HG02840 (cell line): Measurements from ENCODE around the gene GAS2.
A peak's percentile ranks its signal among the peaks of the same experiment; 100 is the strongest.

Experiments used
- ATAC-seq: cut with Tn5 transposase; IDR thresholded peaks from one replicate; pipeline ENCODE4 v1.9.1; 2021; ENCODE audit warnings: mild to moderate bottlenecking, moderate library complexity, moderate number of reproducible peaks; ENCODE audit not compliant: unreplicated experiment, low FRiP score

Gene GAS2

DNA sequence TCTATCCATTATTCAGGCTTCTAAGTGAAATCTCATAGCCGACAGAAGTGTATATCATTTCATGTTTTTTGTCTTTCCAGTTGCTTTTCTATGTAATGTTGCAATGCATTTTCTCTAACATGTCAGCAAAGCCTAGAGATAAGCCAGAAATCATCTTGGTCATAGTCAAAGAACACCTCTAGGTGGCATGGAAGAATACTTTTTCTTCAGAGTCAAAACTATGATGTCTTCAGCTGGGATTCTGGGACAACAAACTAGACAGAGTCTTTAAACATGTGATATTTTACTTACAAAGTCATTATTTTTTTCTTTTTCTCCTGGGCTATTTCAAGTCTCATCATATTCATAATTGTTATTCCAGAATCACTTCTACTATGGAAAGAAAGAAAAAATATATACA is 4.4 kb downstream of the GAS2 start:
- no peak for ATAC-seq

DNA sequence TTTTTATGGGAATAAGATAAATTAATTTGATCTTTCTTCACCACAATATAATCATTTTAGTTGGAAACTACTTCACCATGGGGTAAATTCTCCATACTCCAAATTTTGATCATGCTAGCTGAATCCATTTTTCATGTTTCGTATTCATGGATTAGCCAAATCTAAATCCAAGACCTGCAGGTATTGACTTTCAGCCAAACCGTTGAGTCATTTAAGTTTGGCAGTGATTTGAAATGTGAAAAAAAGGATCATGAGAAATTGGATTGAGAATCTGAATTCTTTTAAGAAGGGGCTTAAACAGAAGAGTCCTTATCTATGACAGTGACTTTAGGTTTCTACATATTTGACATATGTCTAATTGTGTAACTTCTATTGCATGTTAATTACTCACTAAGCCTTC is 5.3 kb downstream of the GAS2 start:
- ATAC-seq = no peak

DNA sequence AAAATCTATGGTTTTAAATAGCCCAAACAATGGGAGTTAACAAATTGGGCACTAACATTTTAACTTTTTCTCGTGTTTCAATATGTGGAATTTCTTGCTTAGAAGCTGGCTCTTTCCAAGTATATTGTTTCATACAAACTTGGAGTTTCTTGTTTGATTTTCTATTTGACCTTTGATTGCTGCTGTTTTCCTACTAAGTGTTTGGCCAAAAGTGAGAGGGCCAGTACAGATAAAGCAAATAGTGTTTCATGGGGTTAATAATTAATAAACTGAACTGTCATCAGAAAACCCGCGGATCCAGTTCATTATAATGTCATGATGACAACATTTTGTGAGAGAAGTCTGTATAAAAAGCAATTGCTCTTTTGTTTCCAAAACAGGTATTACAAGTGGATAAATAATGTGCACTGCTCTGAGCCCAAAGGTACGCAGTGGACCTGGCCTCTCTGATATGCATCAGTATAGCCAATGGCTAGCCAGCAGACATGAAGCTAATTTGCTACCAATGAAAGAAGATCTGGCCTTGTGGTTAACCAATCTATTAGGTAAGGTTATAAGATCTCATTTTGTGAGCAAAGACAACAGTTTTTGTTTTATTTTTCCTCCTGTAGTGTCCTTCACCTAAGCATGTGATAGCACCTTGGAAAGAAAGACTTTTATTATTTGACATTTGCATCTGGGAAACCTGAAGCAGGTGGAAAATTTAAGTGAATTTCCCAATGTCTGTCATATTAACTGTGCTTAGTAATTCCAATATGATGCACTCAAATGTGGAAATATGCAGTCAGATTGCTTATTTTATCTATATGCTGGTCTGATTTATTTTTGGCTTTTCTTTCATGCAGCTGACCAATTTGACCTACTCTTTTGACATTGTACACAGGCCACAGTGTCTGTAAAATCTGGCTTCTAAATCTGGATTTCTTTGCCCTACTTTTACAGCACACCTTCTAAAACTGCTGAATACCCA is 8.3 kb downstream of the GAS2 start:
- no peak for ATAC-seq

DNA sequence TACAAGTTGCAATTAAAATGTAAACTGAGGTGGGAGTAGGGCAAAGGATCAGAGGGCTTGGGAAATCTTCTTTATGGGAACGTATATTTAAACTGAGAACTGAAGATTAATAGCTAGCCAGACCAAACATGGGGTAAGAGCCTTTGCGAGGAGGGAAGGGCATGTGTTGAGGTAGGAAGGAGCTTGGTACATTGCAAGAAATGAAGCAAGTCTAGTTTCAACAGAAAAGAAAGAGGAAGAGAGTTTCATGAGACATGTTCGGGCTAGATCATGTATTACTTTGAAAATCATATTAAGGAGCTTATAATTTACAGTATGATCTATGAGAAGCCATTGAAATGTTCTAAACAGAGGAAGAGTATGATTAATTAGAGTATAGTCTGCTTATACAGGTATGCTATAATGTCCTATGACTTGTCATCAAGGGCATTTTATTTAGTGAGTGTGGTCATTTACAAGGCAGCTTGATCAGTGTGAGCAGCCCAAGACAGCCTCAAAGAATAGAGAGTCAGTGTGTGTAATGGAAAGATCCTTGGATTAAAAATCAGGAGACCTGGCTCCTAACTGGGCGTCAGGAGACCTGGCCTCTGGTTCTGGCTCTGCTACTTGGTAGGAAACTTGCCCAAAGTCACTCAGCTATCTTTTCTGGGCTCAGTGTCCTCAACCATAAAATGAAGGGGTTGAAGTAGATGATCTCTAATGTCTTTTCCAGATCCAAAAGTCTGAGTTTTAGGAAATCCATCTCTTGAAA is 10.9 kb downstream of the GAS2 start:
- ATAC-seq = no peak

DNA sequence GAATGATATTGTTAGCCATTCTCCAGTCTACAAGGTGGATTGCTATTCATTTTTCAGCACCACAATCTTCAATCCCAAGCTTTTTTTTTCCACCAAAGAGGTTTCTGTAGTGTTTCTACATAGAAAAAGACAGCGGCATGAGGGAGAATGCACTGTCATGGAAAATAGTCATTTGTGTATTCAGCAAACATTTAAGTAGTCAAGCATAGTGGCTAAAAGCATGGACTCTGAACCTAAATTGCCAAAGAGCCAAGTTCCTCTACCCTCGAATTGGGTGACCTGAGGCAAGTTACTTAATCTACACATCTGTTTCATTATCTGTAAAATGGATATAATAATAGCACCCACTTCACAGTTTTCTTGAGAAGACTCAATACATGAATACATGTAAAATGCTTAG is 14.2 kb downstream of the GAS2 start:
- no peak for ATAC-seq

DNA sequence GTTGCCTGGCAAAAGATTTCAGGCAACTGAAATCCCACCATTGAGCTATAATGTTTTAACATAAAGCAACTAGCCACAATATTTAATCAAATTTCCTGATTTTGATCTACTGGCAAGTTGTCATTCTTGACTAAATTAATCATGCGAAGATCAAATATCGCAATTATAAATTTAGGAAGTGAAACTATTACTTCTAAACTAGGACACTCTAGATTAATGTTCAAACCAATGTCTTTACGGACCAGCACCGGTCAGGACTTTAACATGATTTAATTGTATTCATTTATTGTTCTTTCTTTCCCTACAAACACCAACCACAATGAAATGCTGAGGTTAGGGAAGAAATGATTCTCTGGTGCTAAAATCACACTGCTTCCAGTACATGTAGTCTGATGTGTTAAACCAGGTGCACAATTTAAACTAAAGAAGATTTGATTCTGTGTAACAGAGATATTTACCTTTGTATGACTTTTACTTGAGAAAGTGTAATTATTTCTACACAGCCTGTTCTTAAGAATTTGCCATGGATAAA is 14.9 kb downstream of the GAS2 start:
- no peak for ATAC-seq

DNA sequence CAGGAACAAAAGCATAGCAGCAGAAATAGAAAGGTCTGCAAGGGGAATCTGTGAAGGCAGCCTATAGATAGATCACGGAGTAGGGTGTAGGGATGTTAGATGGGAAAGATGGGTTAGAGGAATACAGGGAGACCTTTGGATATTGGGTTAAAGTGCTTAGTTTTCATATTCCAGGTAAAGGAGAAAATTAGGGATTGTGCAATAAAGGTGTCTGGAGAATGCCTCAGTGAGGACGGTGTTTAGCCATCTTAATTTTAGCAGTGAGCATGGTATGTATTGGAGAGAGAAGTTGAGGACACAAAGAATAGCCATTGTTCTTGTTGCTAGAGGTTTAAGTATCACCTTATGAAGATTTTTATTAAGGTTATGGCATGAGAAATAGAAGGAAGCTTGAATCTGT is 17.7 kb downstream of the GAS2 start:
- ATAC-seq = no peak

DNA sequence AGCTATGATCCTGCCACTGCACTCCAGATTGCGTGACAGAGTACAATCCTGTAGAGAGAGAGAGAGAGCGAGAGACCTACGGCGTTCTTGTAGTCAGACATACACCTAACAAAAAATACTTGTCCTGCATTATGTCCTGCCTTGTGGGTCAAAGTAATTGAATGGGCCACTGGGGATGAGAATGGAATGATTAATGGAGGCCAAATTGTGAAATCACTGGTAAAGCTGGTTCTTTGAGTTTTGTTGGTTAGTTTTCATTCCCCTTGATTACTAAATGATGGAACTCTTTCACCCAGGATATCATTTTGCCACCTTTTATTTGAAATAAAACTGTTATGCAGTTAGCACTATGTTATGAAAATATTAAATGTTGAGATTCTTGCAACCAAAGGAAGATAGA is 18.7 kb downstream of the GAS2 start:
- ATAC-seq = no peak

DNA sequence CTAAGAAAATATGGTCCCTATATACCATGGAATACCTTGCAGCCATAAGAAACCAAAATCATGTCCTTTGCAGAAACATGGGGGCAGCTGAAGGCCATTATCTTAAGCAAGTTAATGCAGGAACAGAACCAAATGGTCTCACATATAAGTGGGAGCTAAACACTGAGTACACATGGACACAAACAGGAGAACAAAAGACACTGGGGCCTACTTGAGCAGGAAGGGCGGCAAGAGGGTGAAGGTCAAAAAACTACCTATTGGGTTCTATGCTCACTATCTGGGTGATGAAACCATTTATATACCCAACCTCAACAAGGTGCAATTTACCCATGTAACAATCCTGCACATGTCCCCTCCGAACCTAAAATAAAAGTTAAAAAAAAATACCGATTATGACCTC is 22.5 kb downstream of the GAS2 start:
- no peak for ATAC-seq

DNA sequence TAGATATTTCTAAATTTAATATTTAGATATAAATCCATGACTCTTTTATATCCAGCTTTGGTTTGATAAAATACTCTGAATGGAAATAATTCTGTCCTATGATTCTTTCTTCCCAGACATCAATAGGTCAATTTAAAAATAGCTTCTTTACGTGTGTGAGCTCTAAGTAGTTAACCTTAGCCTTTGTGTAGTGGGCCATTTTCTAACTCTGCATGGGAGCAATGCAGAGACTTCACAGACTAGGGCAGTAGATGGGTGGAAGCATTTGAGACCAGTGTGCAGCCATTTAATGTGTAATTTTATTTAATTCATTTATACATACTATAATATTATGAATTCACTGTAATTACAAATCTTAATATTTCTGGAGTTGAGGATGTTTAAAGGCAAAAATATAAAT is 23.8 kb downstream of the GAS2 start:
- ATAC-seq = no peak

DNA sequence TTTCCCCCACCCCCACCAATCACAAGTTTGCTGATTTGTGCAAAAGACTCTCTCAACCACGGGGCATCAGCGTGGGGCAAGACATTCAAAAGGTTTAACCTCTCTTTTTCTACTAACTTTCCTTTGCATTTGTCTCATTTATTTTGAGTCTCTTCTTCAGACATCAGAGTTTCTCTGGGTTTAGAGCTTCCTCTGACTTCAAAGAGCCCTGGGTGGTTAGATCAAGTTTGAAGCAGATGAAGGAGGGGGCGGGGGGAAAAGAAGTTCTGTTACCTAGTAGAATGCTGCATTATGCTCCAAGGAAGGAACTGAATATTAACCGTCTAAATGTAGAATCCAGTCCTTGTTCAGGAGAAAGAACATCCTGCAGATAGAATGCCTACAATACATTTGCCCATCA is 24.5 kb downstream of the GAS2 start:
- no peak for ATAC-seq

DNA sequence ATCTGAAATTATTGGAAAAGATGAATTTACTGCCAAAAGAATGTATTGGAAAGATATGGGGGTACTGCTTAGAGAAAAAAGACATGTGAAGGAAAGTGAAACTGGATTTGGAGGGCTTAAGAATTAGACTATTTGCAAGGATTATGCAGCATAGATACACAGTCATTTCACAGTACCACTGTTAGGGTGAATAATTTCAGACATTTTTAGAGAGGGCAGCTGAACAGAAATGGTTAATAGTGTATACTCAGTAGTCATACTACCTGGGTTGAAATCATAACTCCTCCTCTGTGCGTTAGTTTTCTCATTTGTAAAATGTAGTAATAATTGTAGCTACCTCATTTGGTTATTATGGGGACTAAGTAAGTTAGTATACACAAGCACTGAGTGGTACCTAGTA is 33.0 kb downstream of the GAS2 start:
- peak; percentile 46 for ATAC-seq

DNA sequence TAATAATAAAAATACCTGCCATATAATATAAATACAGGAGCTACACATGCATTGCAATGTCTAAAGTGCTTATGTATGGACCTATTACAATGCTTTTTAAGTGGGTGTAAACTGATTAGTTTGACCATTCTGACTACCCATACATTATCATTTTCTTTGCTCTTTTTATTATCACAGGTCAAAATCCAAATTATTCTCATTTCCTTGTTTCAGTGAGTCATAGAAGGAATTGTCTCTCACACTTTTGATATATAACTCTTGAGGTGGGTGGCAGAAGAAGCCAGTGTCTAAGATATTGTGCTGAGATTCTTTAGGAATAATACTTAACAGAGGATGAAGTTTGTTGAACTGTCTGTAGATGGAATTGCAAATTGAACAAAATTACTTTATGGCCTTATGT is 35.6 kb downstream of the GAS2 start:
- no peak for ATAC-seq

DNA sequence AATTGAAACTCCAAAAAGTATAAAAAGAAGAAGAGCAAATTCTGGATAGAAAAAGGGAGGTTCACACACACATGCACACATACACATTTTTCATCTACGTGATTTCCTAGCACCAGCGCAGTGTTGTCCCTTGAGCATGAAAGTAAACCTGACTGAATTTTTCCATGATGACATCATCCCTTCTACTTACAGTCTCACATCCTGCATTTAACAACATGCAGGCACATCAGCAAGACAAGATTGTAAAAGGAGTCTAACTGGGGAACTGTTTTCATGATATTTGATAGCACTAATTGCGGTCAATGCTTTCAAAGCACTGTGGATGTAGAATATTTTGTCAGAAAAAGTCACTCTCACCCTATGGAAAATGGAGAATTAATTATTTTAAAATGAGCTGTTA is 36.6 kb downstream of the GAS2 start:
- no peak for ATAC-seq

DNA sequence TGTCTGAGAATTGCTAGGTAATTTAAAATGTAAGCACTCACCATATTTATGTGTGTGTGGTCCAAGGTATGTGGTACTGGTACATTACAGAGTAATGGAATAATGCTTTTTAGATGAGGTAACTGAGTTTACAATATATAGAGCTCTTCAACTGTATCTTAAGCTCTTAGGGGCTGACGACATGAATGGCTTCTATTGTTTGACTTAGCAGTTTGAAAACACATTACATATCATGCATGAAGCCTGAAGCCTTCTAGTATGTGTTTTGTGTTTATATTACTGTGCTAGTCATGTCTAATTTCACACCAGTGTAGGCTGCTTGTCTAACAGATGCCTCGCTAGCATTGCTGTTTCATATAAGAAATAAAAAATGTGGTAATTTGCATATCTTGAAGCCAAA is 37.2 kb downstream of the GAS2 start:
- no peak for ATAC-seq

DNA sequence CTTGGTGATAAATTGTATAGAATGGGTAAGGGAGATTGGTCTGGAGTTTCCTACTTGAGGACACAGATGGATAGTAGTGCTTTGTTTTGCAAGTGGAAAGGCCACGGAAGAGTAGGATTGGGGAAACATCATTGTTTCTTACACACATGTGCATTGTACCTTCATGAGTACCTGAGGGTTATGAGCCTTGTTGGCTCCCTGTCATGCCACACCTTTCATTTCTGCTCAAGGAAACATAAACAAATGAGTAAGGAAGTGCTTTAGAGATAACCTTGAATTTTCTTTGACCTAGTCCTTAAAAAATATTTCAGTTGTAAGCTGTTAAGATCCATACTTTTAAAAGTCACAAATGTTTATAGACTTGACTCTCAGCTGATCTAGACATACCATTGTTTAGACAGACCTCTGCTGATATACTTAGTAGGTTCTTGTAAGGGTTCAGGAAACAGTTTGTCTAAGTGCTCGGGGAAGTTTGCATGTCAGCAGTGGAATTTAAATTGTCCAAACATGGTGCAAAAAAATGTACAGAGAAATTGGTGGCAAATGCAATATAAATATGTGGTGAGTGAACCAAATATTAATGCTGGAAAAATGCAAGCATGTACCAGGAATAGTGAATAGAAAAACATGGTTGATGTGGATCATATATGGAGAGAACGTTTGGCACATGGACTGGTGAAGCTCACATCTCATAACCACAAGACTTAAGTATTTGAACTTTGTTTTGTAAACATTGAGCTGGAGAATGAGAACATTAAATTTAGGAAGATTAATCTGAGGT is 40.9 kb downstream of the GAS2 start:
- no peak for ATAC-seq

DNA sequence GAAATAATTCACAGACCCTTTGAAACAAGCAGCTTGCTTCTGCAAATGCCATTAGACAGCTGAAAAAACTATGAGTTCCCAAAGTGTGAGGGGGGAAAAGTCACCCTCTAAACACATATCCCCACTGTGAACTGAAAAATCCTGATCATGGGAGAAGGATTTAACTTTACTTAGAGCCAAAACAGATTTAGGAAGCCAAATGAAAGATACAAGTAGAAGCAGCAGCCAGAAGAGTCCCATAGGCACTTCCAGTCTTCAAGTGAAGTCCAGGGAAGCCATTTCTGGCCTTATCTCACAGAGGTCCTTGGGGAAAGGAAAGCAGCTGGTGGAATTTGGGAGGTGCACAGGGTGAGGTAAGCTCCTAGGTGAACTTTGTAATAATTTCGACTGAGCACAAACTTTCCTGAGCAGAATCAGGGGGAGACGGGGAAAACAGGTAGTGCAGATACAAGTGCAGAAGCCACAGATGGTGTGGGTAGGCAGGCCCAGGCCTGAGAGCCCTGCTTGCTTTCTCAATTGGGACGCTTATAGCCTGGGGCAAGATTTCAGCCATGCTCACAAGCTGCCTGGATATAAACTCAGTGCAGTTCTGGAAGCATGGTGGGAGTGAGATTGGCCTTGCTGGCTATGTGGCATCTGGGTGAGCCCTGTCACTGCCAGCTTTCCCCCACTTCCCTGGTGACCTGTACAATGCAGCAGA is 44.8 kb downstream of the GAS2 start:
- ATAC-seq = no peak

DNA sequence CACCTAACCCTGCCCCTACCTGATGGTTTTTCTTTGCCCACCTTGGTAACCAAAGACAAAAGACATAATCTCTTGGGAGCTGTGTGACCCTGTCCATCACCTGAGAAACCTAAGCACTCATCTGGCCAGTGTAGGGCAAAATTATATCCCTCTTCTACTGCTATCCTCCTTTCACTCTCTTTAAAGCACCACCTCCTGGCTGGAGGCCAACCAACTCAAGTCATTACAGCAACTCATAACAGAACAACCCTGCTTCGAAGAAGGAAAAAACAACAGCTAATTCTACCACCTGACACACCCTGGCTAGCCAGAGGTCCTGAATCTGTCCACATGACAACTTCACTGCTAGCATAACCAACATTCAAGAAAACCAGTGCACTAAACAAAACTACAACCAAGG is 45.5 kb downstream of the GAS2 start:
- ATAC-seq = no peak

DNA sequence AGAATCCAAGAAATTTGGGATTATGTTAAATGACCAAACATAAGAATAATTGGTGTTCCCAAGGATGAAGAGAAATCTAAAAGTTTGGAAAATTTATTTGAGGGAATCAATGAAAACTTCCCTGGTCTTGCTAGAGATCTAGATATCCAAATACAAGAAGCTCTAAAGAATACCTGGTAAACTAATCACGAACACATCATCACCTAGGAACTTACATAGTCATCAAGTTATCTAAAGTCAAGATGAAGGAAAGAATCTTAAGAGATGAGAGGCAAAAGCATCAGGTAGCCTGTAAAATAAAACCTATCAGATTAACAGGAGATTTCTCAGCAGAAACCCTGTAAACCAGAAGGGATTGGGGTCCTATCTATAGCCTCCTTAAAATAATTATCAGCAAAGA is 46.9 kb downstream of the GAS2 start:
- ATAC-seq = no peak

DNA sequence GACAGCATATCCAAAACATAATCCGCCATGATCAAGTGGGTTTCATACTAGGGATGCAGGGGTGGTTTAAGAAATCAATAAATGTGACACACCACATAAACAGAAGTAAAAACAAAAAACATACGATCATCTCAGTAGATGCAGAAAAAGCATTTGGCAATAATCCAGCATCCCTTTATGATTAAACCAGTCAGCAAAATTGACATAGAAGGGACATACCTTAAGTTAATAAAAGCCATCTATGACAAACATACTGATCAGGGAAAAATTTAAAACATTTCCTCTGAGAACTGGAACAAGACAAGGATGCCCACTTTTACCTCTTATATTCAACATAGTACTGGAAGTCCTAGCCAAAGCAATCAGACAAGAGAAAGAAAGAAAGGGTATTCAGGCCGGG is 49.6 kb downstream of the GAS2 start:
- no peak for ATAC-seq
